ENCODE results near the gene MIEN1.
"Not testable (repeated sequence)": the region's sequence is repeated elsewhere in the genome, so short reads cannot be mapped to it uniquely, and the experiment has no call there.

DNA sequence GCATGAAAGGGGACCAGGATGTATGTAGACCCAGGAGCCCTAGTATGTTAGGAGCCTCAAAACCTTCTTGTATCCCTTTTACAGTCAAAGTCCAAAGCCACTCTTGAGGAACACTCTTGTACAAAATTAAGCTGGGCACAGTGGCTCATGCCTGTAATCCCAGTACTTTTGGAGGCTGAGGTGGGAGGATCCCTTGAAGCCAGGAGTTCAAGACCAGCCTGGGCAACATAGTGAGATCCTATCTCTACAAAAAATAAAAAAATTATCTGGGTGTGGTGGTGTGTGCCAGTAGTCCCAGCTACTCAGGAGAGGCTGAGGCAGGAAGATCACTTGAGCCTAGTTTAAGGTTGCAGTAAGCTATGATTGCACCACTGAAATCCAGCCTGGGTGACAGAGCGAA, 4.4 kb downstream of the MIEN1 start:
- not testable (repeated sequence) for TF ChIP-seq POLR2A (IDR thresholded peaks at IDR 0.05; ENCODE audit: low read length); GATA1 (IDR thresholded peaks at IDR 0.05; ENCODE audit: low read depth, low read length)

All from erythroblast (primary cell).